ENCODE measurements around the gene ATP2C2.

Gene ATP2C2

DNA sequence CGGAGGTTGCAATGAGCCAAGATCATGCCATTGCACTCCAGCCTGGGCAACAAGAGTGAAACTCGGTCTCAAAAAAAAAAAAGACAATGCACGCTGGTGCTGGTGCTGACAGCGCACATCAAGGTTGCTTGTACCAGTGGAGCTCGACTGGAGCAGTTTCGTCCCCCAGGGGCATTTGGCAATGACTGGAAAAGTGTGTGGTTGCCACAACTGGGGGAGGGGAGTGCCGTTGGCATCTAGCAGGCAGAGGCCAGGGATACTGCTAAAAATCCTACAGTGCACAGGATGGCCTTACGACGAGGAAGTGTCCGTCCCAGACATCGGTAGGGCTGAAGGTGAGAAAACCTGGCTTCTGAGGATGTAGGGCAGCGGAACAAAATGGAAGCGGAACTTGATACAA, 133.7 kb downstream of the ATP2C2 start:
- H4K20me1 ChIP-seq (ENCODE audit: low read depth, low read length): no peaks in the 10 kb centered on the region
- no peaks in the 10 kb centered on the region for H3K9me2 ChIP-seq (replicated peaks; ENCODE audit: insufficient read depth, low read length)
- H3F3A ChIP-seq (ENCODE audit: insufficient read depth): 0 out of 2 replicates have a peak, but pooled peaks cover 7% of the 10 kb centered on the region
- H3K4me3 ChIP-seq (ENCODE audit: insufficient read depth, low read length, poor library complexity, severe bottlenecking): no peak overlapping the region
- TF ChIP-seq, protein P1, sequence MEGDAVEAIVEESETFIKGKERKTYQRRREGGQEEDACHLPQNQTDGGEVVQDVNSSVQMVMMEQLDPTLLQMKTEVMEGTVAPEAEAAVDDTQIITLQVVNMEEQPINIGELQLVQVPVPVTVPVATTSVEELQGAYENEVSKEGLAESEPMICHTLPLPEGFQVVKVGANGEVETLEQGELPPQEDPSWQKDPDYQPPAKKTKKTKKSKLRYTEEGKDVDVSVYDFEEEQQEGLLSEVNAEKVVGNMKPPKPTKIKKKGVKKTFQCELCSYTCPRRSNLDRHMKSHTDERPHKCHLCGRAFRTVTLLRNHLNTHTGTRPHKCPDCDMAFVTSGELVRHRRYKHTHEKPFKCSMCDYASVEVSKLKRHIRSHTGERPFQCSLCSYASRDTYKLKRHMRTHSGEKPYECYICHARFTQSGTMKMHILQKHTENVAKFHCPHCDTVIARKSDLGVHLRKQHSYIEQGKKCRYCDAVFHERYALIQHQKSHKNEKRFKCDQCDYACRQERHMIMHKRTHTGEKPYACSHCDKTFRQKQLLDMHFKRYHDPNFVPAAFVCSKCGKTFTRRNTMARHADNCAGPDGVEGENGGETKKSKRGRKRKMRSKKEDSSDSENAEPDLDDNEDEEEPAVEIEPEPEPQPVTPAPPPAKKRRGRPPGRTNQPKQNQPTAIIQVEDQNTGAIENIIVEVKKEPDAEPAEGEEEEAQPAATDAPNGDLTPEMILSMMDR (IDR thresholded peaks at IDR 0.05; ENCODE audit: insufficient read depth, low read length, poor library complexity, severe bottlenecking): no peak
- no peak for TF ChIP-seq EZH2phosphoT487 (conservative IDR thresholded peaks at IDR 0.05; ENCODE audit: low read length)
- H3K27ac ChIP-seq (ENCODE audit: low read depth, low read length): no peak overlapping the region
- H3K27me3 ChIP-seq (ENCODE audit: low read length): no peaks in the 10 kb centered on the region
- no peak overlapping the region for H2AFZ ChIP-seq (ENCODE audit: low read depth, low read length, severe bottlenecking)
- no peak overlapping the region for H3K4me2 ChIP-seq (ENCODE audit: low read depth, low read length, poor library complexity, severe bottlenecking)
- H3K9me3 ChIP-seq (ENCODE audit: insufficient read depth, low read length): no peaks in the 10 kb centered on the region
- H3K36me3 ChIP-seq (ENCODE audit: low read length): no peaks in the 10 kb centered on the region
- no peak overlapping the region for H3K9ac ChIP-seq (ENCODE audit: low read length)
- H3K79me2 ChIP-seq (ENCODE audit: insufficient read depth, low read length): no peaks in the 10 kb centered on the region

DNA sequence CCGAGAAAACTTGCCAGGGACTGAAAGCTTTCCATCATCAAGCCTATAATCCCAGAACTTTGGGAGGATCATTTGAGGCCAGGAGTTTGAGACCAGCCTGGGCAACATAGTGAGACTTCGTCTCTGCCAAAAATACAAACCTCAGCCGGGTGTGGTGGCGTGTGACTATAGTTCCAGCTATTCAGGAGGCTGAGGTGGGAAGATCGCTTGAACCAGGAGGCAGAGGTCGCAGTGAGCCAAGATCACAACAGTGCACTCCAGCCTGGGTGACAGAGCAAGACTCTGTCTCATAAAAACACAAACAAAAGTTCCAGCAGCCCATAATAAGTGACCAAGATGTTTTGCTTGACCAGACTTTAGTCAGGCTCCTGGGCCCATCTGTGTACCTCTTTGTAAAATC, 134.2 kb downstream of the ATP2C2 start:
- H3K9ac ChIP-seq (ENCODE audit: low read length): no peak overlapping the region

DNA sequence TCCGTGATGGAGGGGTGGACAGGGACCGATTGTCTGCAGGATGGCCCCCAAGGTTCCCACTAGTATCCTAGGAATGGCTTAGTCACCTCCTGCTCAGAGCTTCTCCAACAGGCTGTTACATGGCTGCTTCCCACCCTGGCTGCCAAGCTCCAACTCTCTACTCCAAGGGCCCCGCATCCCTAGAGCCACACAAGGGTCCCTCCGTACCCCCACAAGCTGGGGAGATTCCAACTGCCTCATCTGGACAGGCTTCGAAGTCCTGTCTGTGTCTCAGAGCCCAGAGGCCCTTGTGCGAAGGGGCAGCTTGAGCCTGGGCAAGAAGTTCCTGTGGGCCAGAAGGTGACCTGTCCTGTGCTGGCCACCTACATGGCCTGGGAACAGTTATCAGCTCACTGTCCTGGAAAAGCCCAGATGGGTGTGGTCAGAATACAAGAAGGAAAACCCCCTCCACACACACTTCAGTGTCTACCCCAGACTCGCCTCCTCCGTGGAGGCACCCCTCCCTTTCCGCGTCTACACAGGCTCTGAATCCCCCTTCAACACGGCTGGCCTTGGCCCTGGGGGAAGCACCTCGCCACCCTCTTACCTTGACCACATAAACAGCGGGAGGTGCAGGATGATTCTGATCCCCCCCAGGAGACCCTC, 135.5 kb downstream of the ATP2C2 start:
- Histone ChIP-seq H2AFZ (ENCODE audit: low read depth, low read length, severe bottlenecking) (peak overlapping the region; percentile 97), H3K27ac (ENCODE audit: low read depth, low read length) (no peak overlapping the region), H3K36me3 (ENCODE audit: low read length) (no peaks in the 10 kb centered on the region), H3K79me2 (ENCODE audit: insufficient read depth, low read length) (no peaks in the 10 kb centered on the region), H3K27me3 (ENCODE audit: low read length) (no peaks in the 10 kb centered on the region), H3F3A (ENCODE audit: insufficient read depth) (peaks cover 10% of the 10 kb centered on the region; the same call in 1 of the 2 replicates), H3K4me2 (ENCODE audit: low read depth, low read length, poor library complexity, severe bottlenecking) (peak overlapping the region; percentile 75), H3K4me3 (ENCODE audit: insufficient read depth, low read length, poor library complexity, severe bottlenecking) (peak overlapping the region; percentile 90), H3K9me3 (ENCODE audit: insufficient read depth, low read length) (no peaks in the 10 kb centered on the region), H3K9me2 (replicated peaks; ENCODE audit: insufficient read depth, low read length) (no peaks in the 10 kb centered on the region), H4K20me1 (ENCODE audit: low read depth, low read length) (no peaks in the 10 kb centered on the region), H3K9ac (ENCODE audit: low read length) (peak overlapping the region; percentile 69)
- TF ChIP-seq EZH2phosphoT487 (conservative IDR thresholded peaks at IDR 0.05; ENCODE audit: low read length): no peak
- TF ChIP-seq, protein P1 (IDR thresholded peaks at IDR 0.05; ENCODE audit: insufficient read depth, low read length, poor library complexity, severe bottlenecking): no peak

More for the DNA sequence above, 134.2 kb downstream of the ATP2C2 start:
- no peaks in the 10 kb centered on the region for H3K36me3 ChIP-seq (ENCODE audit: low read length)
- no peak overlapping the region for H2AFZ ChIP-seq (ENCODE audit: low read depth, low read length, severe bottlenecking)
- TF ChIP-seq EZH2phosphoT487 (conservative IDR thresholded peaks at IDR 0.05; ENCODE audit: low read length): no peak
- TF ChIP-seq, protein P1 (IDR thresholded peaks at IDR 0.05; ENCODE audit: insufficient read depth, low read length, poor library complexity, severe bottlenecking): no peak
- H3K9me3 ChIP-seq (ENCODE audit: insufficient read depth, low read length): no peaks in the 10 kb centered on the region
- H4K20me1 ChIP-seq (ENCODE audit: low read depth, low read length): no peaks in the 10 kb centered on the region
- H3K4me2 ChIP-seq (ENCODE audit: low read depth, low read length, poor library complexity, severe bottlenecking): no peak overlapping the region
- no peaks in the 10 kb centered on the region for H3K27me3 ChIP-seq (ENCODE audit: low read length)
- H3F3A ChIP-seq (ENCODE audit: insufficient read depth): 0 out of 2 replicates have a peak, but pooled peaks cover 7% of the 10 kb centered on the region
- no peaks in the 10 kb centered on the region for H3K79me2 ChIP-seq (ENCODE audit: insufficient read depth, low read length)
- H3K27ac ChIP-seq (ENCODE audit: low read depth, low read length): no peak overlapping the region
- no peaks in the 10 kb centered on the region for H3K9me2 ChIP-seq (replicated peaks; ENCODE audit: insufficient read depth, low read length)
- no peak overlapping the region for H3K4me3 ChIP-seq (ENCODE audit: insufficient read depth, low read length, poor library complexity, severe bottlenecking)

Data from SU-DHL-6 (cell line).